HepG2 (cell line): ENCODE results near the gene BIRC2. TPM values are rescaled to one million over a fixed set of nuclear protein-coding genes. Genes with fewer than 3 reads are reported as not detected.
A peak's percentile ranks its signal among the peaks of the same experiment; 100 is the strongest.

Experiments used
- ARID4A ChIP-seq: sonication (generic); formaldehyde crosslinking; IDR thresholded peaks from 2 replicates; pipeline ENCODE4 v1.5.0; 2020; ENCODE audit warnings: mild to moderate bottlenecking, missing genetic modification reagents, borderline replicate concordance
- ATF4 ChIP-seq, 2 experiments: fragments of 450-650 bp in 1 of 2; sonication (generic) in 1 of 2; formaldehyde crosslinking; IDR thresholded peaks; 2 replicates each; pipeline versions ENCODE4 v1.5.0 to v1.8.0; 2020 to 2022; ENCODE audit warnings: mild to moderate bottlenecking in 1 of 2, missing genetic modification reagents in 1 of 2
- HMGXB4 ChIP-seq, 2 experiments: sonication (generic) in 1 of 2; formaldehyde crosslinking in 1 of 2; IDR thresholded peaks; 2 replicates each; pipeline versions ENCODE4 v1.4.0 to v1.6.1; 2018 to 2020; ENCODE audit warnings: missing genetic modification reagents in 2 of 2, borderline replicate concordance in 1 of 2, low read depth in 1 of 2, mild to moderate bottlenecking in 1 of 2, missing biosample characterization in 1 of 2
- NCOR1 ChIP-seq: fragments of 200-600 bp; sonication (generic); IDR thresholded peaks from 2 replicates; pipeline ENCODE4 v1.7.0; 2017; ENCODE audit warnings: antibody characterized with exemption, low read length, borderline replicate concordance
- NFAT5 ChIP-seq: sonication (generic); formaldehyde crosslinking; IDR thresholded peaks from 2 replicates; pipeline ENCODE4 v1.4.0; 2020; ENCODE audit warnings: missing genetic modification reagents
- PLSCR1 ChIP-seq: sonication (generic); formaldehyde crosslinking; IDR thresholded peaks from 2 replicates; pipeline ENCODE4 v1.5.0; 2020; ENCODE audit warnings: missing genetic modification reagents, mild to moderate bottlenecking, borderline replicate concordance
- RAD51 ChIP-seq: fragments of 450-650 bp; IDR thresholded peaks from 2 replicates; pipeline ENCODE4 v1.6.1; 2016; ENCODE audit warnings: borderline replicate concordance
- RCOR2 ChIP-seq: IDR thresholded peaks from 2 replicates; pipeline ENCODE4 v1.6.1; 2016; ENCODE audit warnings: missing biosample characterization, missing genetic modification reagents
- SP140L ChIP-seq: sonication (generic); formaldehyde crosslinking; IDR thresholded peaks from 2 replicates; pipeline ENCODE4 v1.4.0; 2020; ENCODE audit warnings: missing genetic modification reagents, borderline replicate concordance
- ZNF18 ChIP-seq: sonication (generic); formaldehyde crosslinking; IDR thresholded peaks from 2 replicates; pipeline ENCODE4 v1.8.0; 2022; ENCODE audit warnings: mild to moderate bottlenecking, missing genetic modification reagents; ENCODE audit not compliant: insufficient replicate concordance
- ZNF33B ChIP-seq: sonication (generic); formaldehyde crosslinking; IDR thresholded peaks from 2 replicates; pipeline ENCODE4 v1.5.1; 2020; ENCODE audit warnings: mild to moderate bottlenecking, missing genetic modification reagents
- ZNF510 ChIP-seq: sonication (generic); formaldehyde crosslinking; IDR thresholded peaks from 2 replicates; pipeline ENCODE4 v1.4.0; 2020; ENCODE audit warnings: low read depth, mild to moderate bottlenecking, missing genetic modification reagents
- polyA plus RNA-seq, 8 experiments: library from polyadenylated mRNA; depleted of rRNA in 3 of 8; stranded (reverse) in 7 of 8; unstranded in 1 of 8; fragments of >200 nt; fragmentation: Illumina TruSeq in 4 of 8; extraction: Trizol in 4 of 8; gene quantifications; 2 replicates each; pipeline versions ENCODE4 v1.2.1 to v1.2.3, GENCODE V29; 2011 to 2016; ENCODE audit warnings: low read depth in 4 of 8, missing spikeins in 1 of 8, mixed read lengths in 1 of 8; ENCODE audit not compliant: insufficient read depth in 1 of 8
- total RNA-seq, 5 experiments: library from RNA; depleted of rRNA; stranded (reverse); fragments of >200 nt; fragmentation: Illumina TruSeq; extraction: Trizol; gene quantifications; 2 replicates each; pipeline ENCODE4 v1.2.3, GENCODE V29; 2016; ENCODE audit warnings: low read depth in 1 of 5

BIRC2 gene
- total and polyA plus RNA-seq, 2 of the 13 experiments (the other 11 are each of a cell fraction or from before 2014, with no cell fraction given), result 61.7 to 62.2 TPM

- peak; percentile 64; the same call in 1 of the 2 replicates for TF ChIP-seq ARID4A (CRISPR knock-in tag)
- TF ChIP-seq SP140L (CRISPR knock-in tag), result no peak
- TF ChIP-seq RCOR2, result no peak
- TF ChIP-seq ATF4 (CRISPR knock-in tag; IDR thresholded peaks at IDR 0.05), result no peak
- no peak for TF ChIP-seq NFAT5 (CRISPR knock-in tag)
- TF ChIP-seq ZNF18 (CRISPR knock-in tag), result peak; percentile 35
- no peak for TF ChIP-seq RAD51
- TF ChIP-seq ZNF33B (CRISPR knock-in tag), result no peak
- TF ChIP-seq NCOR1, result no peak
- TF ChIP-seq ZNF510 (CRISPR knock-in tag), result no peak
- no peak for TF ChIP-seq PLSCR1 (CRISPR knock-in tag)
- TF ChIP-seq HMGXB4 (CRISPR knock-in tag; IDR thresholded peaks at IDR 0.05; ENCODE audit: borderline replicate concordance in 1 of 2, low read depth in 1 of 2), result peak; percentile 31 to 85; a peak in 3 of 4 replicates
Observed at GRCh38 chr11:102317099-102317767, 29.8 kb upstream of the BIRC2 start, which contains the start of gene BIRC3 (continued).
